Stomach smooth muscle (tissue), 2 donors: ENCODE measurements around the gene FOXM1.

Experiments used
- H3K27ac ChIP-seq: one replicate; pipeline ENCODE4 v1.7.0; 2013; ENCODE audit warnings: mild to moderate bottlenecking, low read length, inconsistent platforms
- H3K27me3 ChIP-seq, 2 donors: one replicate each; pipeline ENCODE4 v1.7.0; 2013; ENCODE audit warnings: low read length in 2 of 2; ENCODE audit not compliant: insufficient read depth in 2 of 2, control insufficient read depth in 1 of 2
- H3K36me3 ChIP-seq, 2 donors: one replicate each; pipeline ENCODE4 v1.7.0; 2013; ENCODE audit warnings: low read length in 2 of 2; ENCODE audit not compliant: control insufficient read depth in 2 of 2, insufficient read depth in 2 of 2
- H3K4me1 ChIP-seq: one replicate; pipeline ENCODE4 v1.7.0; 2013; ENCODE audit warnings: low read length; ENCODE audit not compliant: control insufficient read depth, insufficient read depth
- H3K4me3 ChIP-seq, 2 donors: one replicate each; pipeline ENCODE4 v1.7.0; 2013; ENCODE audit warnings: low read length in 2 of 2
- H3K9ac ChIP-seq, 2 donors: one replicate each; pipeline ENCODE4 v1.7.0; 2013; ENCODE audit warnings: low read length in 2 of 2, mild to moderate bottlenecking in 1 of 2
- H3K9me3 ChIP-seq, 2 donors: one replicate each; pipeline ENCODE4 v1.7.0; 2013; ENCODE audit warnings: low read length in 2 of 2; ENCODE audit not compliant: control insufficient read depth in 2 of 2
- donor health status: healthy.
- donor health status: Pancreatic carcinoma.

FOXM1 gene, protein sequence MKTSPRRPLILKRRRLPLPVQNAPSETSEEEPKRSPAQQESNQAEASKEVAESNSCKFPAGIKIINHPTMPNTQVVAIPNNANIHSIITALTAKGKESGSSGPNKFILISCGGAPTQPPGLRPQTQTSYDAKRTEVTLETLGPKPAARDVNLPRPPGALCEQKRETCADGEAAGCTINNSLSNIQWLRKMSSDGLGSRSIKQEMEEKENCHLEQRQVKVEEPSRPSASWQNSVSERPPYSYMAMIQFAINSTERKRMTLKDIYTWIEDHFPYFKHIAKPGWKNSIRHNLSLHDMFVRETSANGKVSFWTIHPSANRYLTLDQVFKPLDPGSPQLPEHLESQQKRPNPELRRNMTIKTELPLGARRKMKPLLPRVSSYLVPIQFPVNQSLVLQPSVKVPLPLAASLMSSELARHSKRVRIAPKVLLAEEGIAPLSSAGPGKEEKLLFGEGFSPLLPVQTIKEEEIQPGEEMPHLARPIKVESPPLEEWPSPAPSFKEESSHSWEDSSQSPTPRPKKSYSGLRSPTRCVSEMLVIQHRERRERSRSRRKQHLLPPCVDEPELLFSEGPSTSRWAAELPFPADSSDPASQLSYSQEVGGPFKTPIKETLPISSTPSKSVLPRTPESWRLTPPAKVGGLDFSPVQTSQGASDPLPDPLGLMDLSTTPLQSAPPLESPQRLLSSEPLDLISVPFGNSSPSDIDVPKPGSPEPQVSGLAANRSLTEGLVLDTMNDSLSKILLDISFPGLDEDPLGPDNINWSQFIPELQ

DNA sequence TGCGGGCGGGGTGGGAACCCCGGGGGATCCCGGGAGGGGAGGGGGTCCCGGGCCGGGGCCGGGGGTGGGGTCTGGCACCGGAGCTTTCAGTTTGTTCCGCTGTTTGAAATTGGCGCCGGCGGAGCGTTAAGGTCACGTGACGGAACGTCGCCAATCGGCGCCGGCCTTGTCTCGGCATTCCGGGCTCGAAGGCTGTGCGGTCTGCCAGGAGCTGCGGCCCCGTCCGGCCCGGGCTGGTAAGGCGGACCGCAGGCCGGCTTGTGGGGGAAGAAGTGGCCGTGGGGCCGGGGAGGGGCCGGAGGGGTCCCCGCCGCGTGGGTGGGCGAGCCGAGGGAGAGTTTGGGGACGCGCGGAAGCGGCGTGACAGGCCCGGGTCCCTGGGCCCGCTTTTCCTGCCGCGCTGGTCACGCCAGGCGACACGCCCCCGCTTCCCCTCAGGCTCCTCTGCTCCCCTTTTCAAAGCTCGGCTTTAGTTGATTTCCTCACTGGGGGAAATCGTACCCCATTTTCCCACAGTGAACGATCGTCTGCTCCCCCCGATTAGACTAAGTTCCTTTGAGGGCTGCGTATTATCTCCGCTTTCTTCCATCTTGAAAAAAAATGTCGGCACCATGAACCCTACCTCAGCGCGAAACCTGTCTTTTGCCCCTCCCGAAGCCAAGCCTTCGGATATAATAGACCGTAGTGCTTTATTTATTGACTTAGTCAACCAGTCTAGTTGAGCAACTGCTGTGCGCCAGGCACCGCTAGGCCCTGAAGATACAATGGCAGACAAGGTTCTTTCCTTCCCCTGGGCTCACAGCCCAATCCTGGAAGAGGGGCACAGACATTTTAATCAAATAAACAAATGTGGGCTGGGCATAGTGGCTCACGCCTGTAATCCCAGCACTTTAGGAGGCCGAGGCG is at the start of gene FOXM1, which contains the start of gene RHNO1:
TSS of gene FOXM1 (minus strand) at position 128 of the 906 bp plus-strand sequence. CDS start 2,696 bp downstream, outside the sequence.
TSS of gene RHNO1 (plus strand) at position 177 of the 906 bp plus-strand sequence. CDS start 8,144 bp downstream, outside the sequence.
- peak within 1 kb of the TSS; percentile 86 for H3K27ac ChIP-seq
- H3K4me1 ChIP-seq, result peaks cover 19% of the 10 kb centered on the region
- H3K36me3 ChIP-seq, result no peaks in the 10 kb centered on the region
- peak within 1 kb of the TSS; percentile 93 to 96 for H3K9ac ChIP-seq
- no peaks in the 10 kb centered on the region for H3K9me3 ChIP-seq
- H3K27me3 ChIP-seq, result no peaks in the 10 kb centered on the region
- H3K4me3 ChIP-seq, result peak within 1 kb of the TSS; percentile 92 to 94

DNA sequence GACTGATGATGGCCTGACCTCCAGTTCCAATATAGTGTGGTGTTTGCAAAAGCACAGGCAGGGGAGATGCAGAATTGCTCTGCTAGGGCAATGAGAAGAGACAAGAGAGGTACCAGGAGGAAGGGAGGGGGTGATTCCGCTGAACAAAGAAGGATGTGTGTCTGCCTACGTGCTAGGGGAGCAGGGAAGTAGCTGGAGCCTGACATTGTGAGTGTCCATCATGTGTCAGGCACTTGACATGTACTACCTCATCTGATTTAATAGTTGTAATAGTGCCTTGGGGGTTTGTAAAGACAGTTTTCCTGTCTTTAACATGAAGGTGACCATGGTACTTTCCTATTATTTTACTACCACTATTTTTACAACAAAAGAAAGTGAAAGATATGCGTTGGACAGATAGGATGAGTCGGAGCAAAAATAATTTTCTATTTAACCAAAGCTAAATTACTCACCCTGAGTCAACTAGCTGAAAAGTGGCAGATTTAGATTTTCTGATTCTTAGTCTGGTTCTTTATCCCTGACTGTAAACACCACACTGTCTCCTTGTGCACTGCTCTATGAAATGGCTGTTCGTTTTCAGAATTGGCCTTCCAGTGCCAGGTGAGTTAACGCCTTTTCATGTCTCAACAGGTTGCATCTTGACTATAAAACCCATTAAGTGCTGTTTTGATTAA is 48.5 kb upstream of the FOXM1 start:
- H3K4me1 ChIP-seq, result no peaks in the 10 kb centered on the region
- no peak overlapping the region for H3K27ac ChIP-seq
- no peak overlapping the region for H3K4me3 ChIP-seq
- H3K9ac ChIP-seq, result no peak overlapping the region
- H3K27me3 ChIP-seq, result no peaks in the 10 kb centered on the region
- H3K36me3 ChIP-seq, result peaks cover 29 to 35% of the 10 kb centered on the region in 2 donors
- no peaks in the 10 kb centered on the region for H3K9me3 ChIP-seq

DNA sequence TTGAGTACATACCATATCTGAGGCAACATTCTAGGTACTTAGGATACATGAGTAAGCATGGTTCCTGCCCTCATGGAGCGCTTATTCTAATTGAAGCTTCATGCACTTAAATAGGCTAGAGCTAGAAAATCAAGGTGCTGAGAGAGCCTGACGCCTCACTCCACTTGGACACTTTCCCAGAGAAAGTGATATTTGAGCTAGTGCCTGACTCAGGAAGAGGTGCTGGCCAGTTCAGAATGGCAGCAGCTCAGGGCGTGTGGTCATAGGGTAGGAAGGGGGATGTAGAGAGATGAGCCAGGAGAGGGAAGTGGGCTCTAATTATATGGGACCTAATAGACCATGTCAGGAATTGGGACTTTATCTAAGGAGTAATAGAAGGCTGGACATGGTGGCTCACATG is 47.0 kb upstream of the FOXM1 start:
- Histone ChIP-seq H3K27me3 (no peaks in the 10 kb centered on the region), H3K9me3 (no peaks in the 10 kb centered on the region), H3K36me3 (peaks cover 31 to 35% of the 10 kb centered on the region in 2 donors), H3K27ac (no peak overlapping the region), H3K4me1 (no peaks in the 10 kb centered on the region), H3K9ac (no peak overlapping the region), H3K4me3 (no peak overlapping the region)

DNA sequence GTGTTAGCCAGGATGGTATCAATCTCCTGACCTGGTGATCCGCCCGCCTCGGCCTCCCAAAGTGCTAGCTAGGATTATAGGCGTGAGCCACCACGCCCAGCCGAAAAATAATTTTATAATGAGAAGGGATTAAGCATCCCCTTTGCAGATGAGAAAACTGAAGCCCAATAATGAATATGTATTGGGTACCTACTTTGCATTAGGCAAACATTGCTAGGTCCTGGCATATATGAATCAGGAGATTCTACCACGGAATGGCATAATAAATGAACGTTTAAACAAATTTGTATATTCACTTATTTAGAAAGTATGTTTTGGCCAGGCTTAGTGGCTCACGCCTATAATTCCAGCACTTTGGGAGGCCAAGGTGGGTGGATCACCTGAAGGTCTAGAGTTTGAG is 46.1 kb upstream of the FOXM1 start:
- H3K9me3 ChIP-seq, result no peaks in the 10 kb centered on the region

DNA sequence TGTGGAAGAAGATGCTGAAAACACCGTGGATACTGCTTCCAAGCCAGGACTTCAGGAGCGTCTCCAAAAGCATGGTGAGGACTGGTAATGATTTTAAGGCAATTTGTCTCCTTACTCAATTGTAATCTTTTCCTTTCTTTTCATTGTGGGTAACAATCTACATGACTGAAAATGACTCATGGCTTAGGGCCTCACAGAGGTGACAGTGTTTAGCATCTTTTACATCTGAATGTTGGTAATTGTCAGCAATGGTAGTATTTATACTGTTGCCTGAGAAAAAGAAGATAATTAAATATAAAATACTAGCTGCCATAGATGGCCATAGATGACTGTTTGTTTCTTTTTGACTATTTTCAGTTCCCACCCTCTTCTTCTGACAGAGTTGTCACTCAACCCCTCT is 45.4 kb upstream of the FOXM1 start:
- H3K27me3 ChIP-seq, result no peaks in the 10 kb centered on the region
- no peak overlapping the region for H3K4me3 ChIP-seq
- H3K9ac ChIP-seq, result no peak overlapping the region
- H3K9me3 ChIP-seq, result no peaks in the 10 kb centered on the region
- H3K36me3 ChIP-seq, result peaks cover 28 to 35% of the 10 kb centered on the region in 2 donors
- H3K27ac ChIP-seq, result no peak overlapping the region
- no peaks in the 10 kb centered on the region for H3K4me1 ChIP-seq

More for the DNA sequence above, 46.1 kb upstream of the FOXM1 start:
- H3K27me3 ChIP-seq, result no peaks in the 10 kb centered on the region
- H3K27ac ChIP-seq, result no peak overlapping the region
- H3K4me3 ChIP-seq, result no peak overlapping the region
- H3K4me1 ChIP-seq, result no peaks in the 10 kb centered on the region
- no peak overlapping the region for H3K9ac ChIP-seq
- H3K36me3 ChIP-seq, result peaks cover 31 to 35% of the 10 kb centered on the region in 2 donors

DNA sequence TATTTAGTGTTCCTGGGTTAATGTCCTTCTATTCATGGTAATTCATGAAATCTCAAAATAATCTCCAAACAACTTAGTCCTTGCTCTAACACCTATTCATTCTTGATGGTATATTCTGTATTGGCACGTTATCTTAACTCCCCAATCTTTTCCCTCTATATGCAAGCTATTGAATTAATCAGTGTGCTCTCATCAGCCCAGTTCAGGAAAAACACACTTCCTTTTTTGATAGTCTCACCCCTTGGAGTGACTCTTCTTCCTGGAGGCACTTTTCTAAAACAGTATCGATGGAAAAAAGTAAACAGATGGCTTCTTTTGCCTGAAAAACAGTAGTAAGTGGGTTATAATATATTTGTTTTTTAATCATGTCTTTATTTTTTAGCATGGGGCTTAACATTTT is 42.3 kb upstream of the FOXM1 start:
- no peak overlapping the region for H3K9ac ChIP-seq
- H3K4me3 ChIP-seq, result no peak overlapping the region
- no peaks in the 10 kb centered on the region for H3K9me3 ChIP-seq
- no peaks in the 10 kb centered on the region for H3K4me1 ChIP-seq
- no peak overlapping the region for H3K27ac ChIP-seq
- H3K36me3 ChIP-seq, result peaks cover 26 to 29% of the 10 kb centered on the region in 2 donors
- no peaks in the 10 kb centered on the region for H3K27me3 ChIP-seq

DNA sequence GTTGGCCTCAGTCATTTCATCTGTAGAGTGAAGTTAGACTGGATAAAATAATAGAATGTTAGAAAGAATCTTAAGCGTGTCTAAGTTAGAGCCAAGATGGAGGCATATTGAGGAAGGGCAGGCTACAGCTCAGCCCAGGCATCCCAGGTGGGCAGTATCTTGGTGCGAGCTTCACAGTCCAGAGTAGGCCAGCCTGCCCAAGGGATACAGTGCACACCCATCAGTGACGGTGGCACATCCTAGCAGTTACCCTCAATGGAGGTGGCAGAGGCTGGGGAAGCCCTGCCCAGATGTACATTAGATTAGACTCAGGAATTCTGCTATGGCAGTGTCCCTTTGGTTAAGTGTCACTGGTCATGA is 35.2 kb upstream of the FOXM1 start:
- no peak overlapping the region for H3K27ac ChIP-seq
- no peaks in the 10 kb centered on the region for H3K4me1 ChIP-seq
- H3K27me3 ChIP-seq, result no peaks in the 10 kb centered on the region
- no peak overlapping the region for H3K4me3 ChIP-seq
- peaks cover 12 to 16% of the 10 kb centered on the region in 2 donors for H3K36me3 ChIP-seq
- H3K9ac ChIP-seq, result no peak overlapping the region
- no peaks in the 10 kb centered on the region for H3K9me3 ChIP-seq

DNA sequence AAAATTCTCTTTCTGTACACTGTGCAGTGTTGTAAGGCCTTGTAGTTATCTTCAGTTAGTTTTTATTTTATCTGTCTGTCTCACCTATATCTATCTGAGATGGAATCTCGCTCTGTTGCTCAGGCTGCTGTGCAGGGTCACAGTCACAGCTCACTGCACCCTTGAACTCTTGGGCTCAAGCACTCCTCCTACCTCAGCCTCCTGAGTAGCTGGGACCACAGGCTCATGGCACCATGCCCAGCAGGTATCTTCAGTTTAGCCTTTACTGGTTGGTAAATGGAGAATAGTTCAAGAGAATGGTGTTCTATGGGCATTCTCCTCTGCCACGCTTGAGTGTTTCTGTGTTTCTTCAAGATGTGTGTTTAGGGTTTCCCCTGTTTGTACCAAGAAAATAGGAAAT is 27.3 kb upstream of the FOXM1 start:
- no peaks in the 10 kb centered on the region for H3K27me3 ChIP-seq
- H3K9ac ChIP-seq, result no peak overlapping the region
- H3K4me3 ChIP-seq, result no peak overlapping the region
- peaks cover 0 to 2% of the 10 kb centered on the region in 2 donors for H3K36me3 ChIP-seq
- peak overlapping the region; percentile 6 for H3K27ac ChIP-seq
- H3K4me1 ChIP-seq, result peaks cover 3% of the 10 kb centered on the region
- no peaks in the 10 kb centered on the region for H3K9me3 ChIP-seq

DNA sequence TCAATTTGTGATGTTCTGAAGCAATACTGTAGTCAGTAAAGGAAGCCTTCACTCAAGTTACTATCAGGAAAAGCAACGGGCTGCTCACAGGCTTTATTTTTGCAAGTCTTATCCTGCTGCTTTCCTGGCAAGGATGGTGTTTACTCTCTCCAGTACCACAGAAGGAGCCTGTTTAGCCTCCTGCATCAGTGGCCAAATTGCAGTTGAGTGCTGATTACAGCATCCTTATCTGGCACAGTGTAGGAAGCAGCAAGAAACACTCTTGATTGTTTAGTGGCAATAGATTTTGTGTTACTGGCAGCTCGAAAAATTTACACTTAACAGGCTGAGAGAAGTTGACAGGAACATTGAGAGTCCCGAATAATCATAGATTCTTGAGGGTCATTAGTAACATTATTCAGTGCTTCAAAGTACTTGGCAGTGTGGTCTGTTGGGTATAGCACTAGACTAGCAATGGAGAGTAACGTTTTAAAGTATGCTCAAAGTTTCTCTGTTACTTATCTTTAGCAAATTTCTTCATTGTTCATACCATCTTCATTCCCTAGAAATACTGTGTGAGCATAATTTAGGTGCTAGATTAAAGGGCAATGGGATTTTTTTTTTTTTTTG is 25.4 kb upstream of the FOXM1 start:
- H3K36me3 ChIP-seq, result no peaks in the 10 kb centered on the region
- H3K9me3 ChIP-seq, result no peaks in the 10 kb centered on the region
- no peak overlapping the region for H3K27ac ChIP-seq
- no peaks in the 10 kb centered on the region for H3K27me3 ChIP-seq
- peaks cover 3% of the 10 kb centered on the region for H3K4me1 ChIP-seq
- H3K4me3 ChIP-seq, result peak overlapping the region in 1 of 2 donors; percentile 36
- peak overlapping the region in 1 of 2 donors; percentile 42 for H3K9ac ChIP-seq
